Natural killer cell (primary cell): ENCODE measurements around the gene CAMSAP1. TPM values are rescaled to one million over a fixed set of nuclear protein-coding genes. Genes with fewer than 3 reads are reported as not detected.
A peak's percentile ranks its signal among the peaks of the same experiment; 100 is the strongest.

ENCODE experiments used
- ATAC-seq, 3 donors: fragments of 150-1000 bp in 2 of 3; fragments of 200-7000 bp in 1 of 3; cut with Tn5 transposase; 1 replicate in 1 of 3; 2 replicates in 2 of 3; pipeline ENCODE4 v1.10.0; 2021; ENCODE audit warnings: mild to moderate bottlenecking in 2 of 3, moderate library complexity in 2 of 3
- DNase-seq, 2 donors: peaks; one replicate each; pipeline versions ENCODE4 v3.0.0 to v3.0.0-alpha.2; 2013 to 2021; ENCODE audit warnings: mixed read lengths in 1 of 2
- H3K27ac ChIP-seq: one replicate; pipeline ENCODE4 v1.5.1; 2013; ENCODE audit warnings: mild to moderate bottlenecking, low read length
- H3K27me3 ChIP-seq: one replicate; pipeline ENCODE4 v1.6.1; 2013; ENCODE audit warnings: low read length; ENCODE audit not compliant: control insufficient read depth, insufficient read depth
- H3K36me3 ChIP-seq: one replicate; pipeline ENCODE4 v1.6.1; 2013; ENCODE audit warnings: low read length; ENCODE audit not compliant: control insufficient read depth, insufficient read depth
- H3K4me1 ChIP-seq: one replicate; pipeline ENCODE4 v1.6.1; 2013; ENCODE audit warnings: low read length; ENCODE audit not compliant: control insufficient read depth, insufficient read depth
- H3K4me3 ChIP-seq: one replicate; pipeline ENCODE4 v1.5.1; 2013; ENCODE audit warnings: low read length
- H3K9me3 ChIP-seq: one replicate; pipeline ENCODE4 v1.6.1; 2013; ENCODE audit warnings: low read length; ENCODE audit not compliant: control insufficient read depth, insufficient read depth
- H3K27ac Mint-ChIP-seq, 2 donors: one replicate each; pipeline ENCODE4 v1.8.0; 2022; ENCODE audit warnings: mild to moderate bottlenecking in 2 of 2, mixed read lengths in 2 of 2, moderate library complexity in 1 of 2
- H3K27me3 Mint-ChIP-seq, 2 donors: one replicate each; pipeline ENCODE4 v1.8.0; 2022; ENCODE audit warnings: low read depth in 2 of 2, mixed read lengths in 2 of 2
- H3K36me3 Mint-ChIP-seq: one replicate; pipeline ENCODE4 v1.8.0; 2022; ENCODE audit warnings: mixed read lengths
- H3K4me1 Mint-ChIP-seq, 2 donors: one replicate each; pipeline ENCODE4 v1.8.0; 2022; ENCODE audit warnings: mixed read lengths in 2 of 2
- H3K4me3 Mint-ChIP-seq: one replicate; pipeline ENCODE4 v1.8.0; 2022; ENCODE audit warnings: mild to moderate bottlenecking, moderate library complexity, mixed read lengths
- H3K9me3 Mint-ChIP-seq, 2 donors: one replicate each; pipeline ENCODE4 v1.8.0; 2022; ENCODE audit warnings: mixed read lengths in 2 of 2
- CTCF ChIP-seq: fragments of 200-600 bp; IDR thresholded peaks from one replicate; pipeline ENCODE4 v1.8.0; 2022; ENCODE audit warnings: antibody characterized with exemption
- WGBS: methylation state at CpG from one replicate; pipeline ENCODE4 v1.1.7; 2013; ENCODE audit warnings: missing lambda C conversion rate; ENCODE audit not compliant: insufficient coverage; 5-methylcytosine and 5-hydroxymethylcytosine counted together
- intact Hi-C: fragments of 100-400 bp; cut with micrococcal nuclease; formaldehyde crosslinking; loops from one replicate; pipeline ENCODE4 v1.14.2; 2022
- total RNA-seq, 4 donors: library from RNA; stranded (reverse); fragments of 120-200 nt in 1 of 4; gene quantifications; one replicate each; pipeline versions ENCODE4 v1.2.3 to v1.2.4, GENCODE V29; 2013 to 2022

The CAMSAP1 gene
- total RNA-seq, 3 donors from 2014 or later (not counting 1 experiment from before 2014, with no cell fraction given) = 25.9 to 33.5 (median 28.1) TPM

DNA sequence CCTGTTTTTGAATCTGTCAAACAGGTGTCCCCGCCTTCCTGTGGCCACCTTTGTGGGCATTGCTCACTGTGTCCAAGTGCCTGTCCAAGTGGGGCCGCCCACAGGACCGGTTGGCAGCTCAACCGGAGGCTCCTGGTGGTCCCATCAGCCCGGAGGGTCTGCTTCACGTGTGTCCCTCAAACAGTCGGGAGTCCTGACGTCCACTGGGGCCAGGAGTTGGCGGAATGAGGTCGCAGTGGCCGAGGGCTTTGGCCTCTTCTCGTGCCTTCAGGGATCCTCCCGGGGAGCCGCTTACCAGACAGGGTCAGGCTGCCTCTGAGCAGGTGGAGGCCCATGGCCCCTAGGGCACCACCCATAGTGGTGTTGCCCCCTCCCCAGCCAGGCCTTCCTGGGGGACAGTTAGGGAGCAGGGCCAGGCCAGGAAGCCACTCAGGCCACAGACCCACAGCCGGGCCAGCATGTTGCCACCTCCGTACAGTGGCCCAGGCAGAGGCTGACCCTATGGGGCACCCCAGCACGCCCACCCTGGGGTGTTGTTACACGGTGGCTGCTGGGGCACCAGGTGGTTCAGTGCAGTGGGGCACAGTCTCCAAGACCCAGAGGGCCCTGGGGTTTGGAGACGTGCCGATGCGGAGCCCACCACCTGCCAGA, 135.8 kb downstream of the CAMSAP1 start:
- no peak for TF ChIP-seq CTCF
- intact Hi-C loops = no loop called here
- no peak overlapping the region for H3K27ac ChIP-seq
- Mint-ChIP-seq H3K4me1 (peaks cover 9% of the 10 kb centered on the region in 2 donors), H3K27me3 (peaks cover 0 to 4% of the 10 kb centered on the region in 2 donors), H3K27ac (no peak overlapping the region), H3K36me3 (no peaks in the 10 kb centered on the region), H3K9me3 (no peaks in the 10 kb centered on the region), H3K4me3 (no peak overlapping the region)
- peaks cover 3% of the 10 kb centered on the region for H3K9me3 ChIP-seq
- no peak for ATAC-seq
- peaks cover 17% of the 10 kb centered on the region for H3K4me1 ChIP-seq
- DNase-seq = no peak
- 87% methylated on average over 21 of the region's 21 CpGs for WGBS
- no peaks in the 10 kb centered on the region for H3K27me3 ChIP-seq
- no peaks in the 10 kb centered on the region for H3K36me3 ChIP-seq
- H3K4me3 ChIP-seq = no peak overlapping the region

GRCh38 chr9:135770771-135771170, 136.6 kb downstream of the CAMSAP1 start:
- no peaks in the 10 kb centered on the region for H3K36me3 ChIP-seq
- H3K4me3 Mint-ChIP-seq = no peak overlapping the region
- WGBS = 91% methylated on average over 26 of the region's 26 CpGs
- H3K36me3 Mint-ChIP-seq = no peaks in the 10 kb centered on the region
- H3K4me1 Mint-ChIP-seq = peaks cover 6 to 7% of the 10 kb centered on the region in 2 donors
- H3K27me3 Mint-ChIP-seq = peaks cover 0 to 4% of the 10 kb centered on the region in 2 donors
- ATAC-seq (no peak), DNase-seq (no peak)
- H3K27ac Mint-ChIP-seq = no peak overlapping the region
- H3K4me3 ChIP-seq = no peak overlapping the region
- no peak overlapping the region for H3K27ac ChIP-seq
- peaks cover 11% of the 10 kb centered on the region for H3K9me3 ChIP-seq
- H3K9me3 Mint-ChIP-seq = no peaks in the 10 kb centered on the region
- H3K27me3 ChIP-seq = no peaks in the 10 kb centered on the region
- no peak for TF ChIP-seq CTCF
- peaks cover 11% of the 10 kb centered on the region for H3K4me1 ChIP-seq
- intact Hi-C loops = no loop called here

DNA sequence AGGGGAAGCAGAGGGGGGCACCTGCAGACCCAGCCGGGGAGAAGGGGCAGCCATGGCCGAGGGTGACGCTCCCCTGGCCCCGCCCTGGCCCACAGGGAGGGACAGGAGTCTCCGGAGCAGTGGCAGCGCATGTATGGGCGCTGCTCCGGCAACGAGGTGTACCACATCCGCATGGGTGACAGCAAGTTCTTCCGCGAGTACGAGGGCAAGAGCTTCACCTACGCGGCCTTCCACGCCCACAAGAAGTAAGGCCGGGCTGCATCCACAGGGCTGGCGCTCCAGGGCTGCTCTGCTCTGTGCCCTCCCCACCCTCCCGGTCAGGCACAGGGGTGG, 137.2 kb downstream of the CAMSAP1 start:
- WGBS = 82% methylated on average over 19 of the region's 19 CpGs
- H3K4me3 Mint-ChIP-seq = no peak overlapping the region
- intact Hi-C loops = no loop called here
- Histone ChIP-seq H3K9me3 (peaks cover 15% of the 10 kb centered on the region), H3K4me3 (no peak overlapping the region), H3K4me1 (peaks cover 5% of the 10 kb centered on the region), H3K36me3 (no peaks in the 10 kb centered on the region), H3K27ac (no peak overlapping the region), H3K27me3 (no peaks in the 10 kb centered on the region)
- peak in 1 of 2 donors; percentile 10 for DNase-seq
- H3K27me3 Mint-ChIP-seq = peaks cover 0 to 4% of the 10 kb centered on the region in 2 donors
- peaks cover 0 to under 1% of the 10 kb centered on the region in 2 donors for H3K4me1 Mint-ChIP-seq
- H3K27ac Mint-ChIP-seq = no peak overlapping the region
- TF ChIP-seq CTCF = no peak
- no peaks in the 10 kb centered on the region for H3K9me3 Mint-ChIP-seq
- ATAC-seq = peak in 2 of 3 donors; percentile 38 to 63
- no peaks in the 10 kb centered on the region for H3K36me3 Mint-ChIP-seq
